NCI-H2227 (cell line): Measurements from ENCODE around the gene ZNF19.

Source experiments
- DNase-seq: peaks from one replicate; lab custom pipeline; 2025; ENCODE audit not compliant: unreplicated experiment; lab: John Stamatoyannopoulos, UW

The ZNF19 gene

DNA sequence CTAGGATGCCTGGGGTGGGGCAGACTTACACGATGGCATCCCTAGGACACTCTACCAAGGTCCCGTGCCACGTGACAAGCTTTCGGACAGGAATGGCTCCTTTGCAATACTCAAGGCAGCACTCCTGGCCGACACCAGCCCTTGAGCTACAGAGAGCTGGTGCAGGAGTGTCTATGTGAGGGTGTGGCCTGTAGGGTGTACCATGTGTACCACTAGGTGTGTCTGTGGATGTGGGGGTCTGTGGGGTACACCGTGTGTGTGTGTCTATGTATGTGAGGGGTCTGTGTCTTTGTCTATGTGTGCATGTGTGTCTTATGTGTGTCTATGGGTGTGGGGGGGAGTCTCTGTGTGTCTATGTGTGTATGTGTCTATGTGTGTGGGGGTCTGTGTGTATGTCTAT, 45.4 kb downstream of the ZNF19 start:
- no peak for DNase-seq

DNA sequence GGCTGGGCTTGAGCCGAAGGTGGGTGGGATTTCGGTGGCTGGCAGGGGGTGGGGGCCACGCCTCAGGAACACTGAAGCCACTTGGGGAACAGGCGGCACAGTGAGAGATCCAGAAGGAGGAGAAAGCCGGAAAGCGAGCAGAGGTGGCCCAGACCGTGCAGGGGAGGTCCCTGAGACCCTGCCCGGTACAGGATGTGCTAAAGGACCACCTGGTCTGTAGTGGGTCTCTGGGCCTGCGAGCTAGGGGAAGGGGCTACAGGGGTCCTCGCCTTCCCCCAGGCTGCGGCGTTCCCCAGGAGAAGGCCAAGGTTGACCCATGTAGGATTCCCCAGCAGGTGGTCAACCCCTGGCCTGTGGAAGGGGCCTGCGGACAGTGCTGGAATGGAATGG, 47.1 kb downstream of the ZNF19 start, which contains the start of gene TLE7:
TLE7 (minus strand) TSS at position 4 of the 390 bp plus-strand sequence. CDS start 8,730 bp downstream, outside the sequence.
- no peak for DNase-seq

DNA sequence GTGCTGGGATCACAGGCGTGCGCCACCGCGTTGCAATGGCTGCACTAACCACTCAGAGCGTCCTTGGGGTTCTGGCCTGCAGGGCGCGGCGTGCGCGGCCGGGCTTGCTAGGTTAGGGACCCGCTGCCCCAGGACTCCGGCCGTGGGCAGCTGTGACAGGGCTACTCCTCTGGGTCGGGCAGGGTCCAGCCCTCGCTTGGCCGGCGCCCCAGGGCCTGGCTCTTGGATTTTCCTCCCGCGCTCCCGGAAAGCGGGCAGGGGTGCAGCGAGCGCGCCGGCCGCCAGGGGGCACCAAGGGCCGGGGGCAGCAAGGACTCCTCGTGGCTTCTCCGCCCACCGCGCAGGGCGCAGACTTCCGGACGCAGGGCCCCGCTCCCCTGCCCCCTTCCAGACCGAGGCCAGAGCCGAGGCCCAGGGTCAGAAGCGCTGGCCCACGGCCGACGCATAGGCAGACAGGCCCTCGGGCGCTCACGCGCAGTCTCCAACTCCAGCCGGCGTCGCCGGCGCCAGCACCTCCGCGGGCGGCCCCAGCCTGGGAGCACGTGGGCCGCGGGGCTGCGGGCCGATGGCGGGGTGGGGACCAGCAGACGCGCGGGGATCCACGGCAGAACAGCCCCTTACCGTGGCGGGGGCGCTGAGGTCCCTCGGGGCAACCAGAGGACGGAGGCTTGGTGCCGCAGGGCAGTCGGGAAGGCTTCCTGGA, 47.6 kb downstream of the ZNF19 start:
- DNase-seq: no peak

DNA sequence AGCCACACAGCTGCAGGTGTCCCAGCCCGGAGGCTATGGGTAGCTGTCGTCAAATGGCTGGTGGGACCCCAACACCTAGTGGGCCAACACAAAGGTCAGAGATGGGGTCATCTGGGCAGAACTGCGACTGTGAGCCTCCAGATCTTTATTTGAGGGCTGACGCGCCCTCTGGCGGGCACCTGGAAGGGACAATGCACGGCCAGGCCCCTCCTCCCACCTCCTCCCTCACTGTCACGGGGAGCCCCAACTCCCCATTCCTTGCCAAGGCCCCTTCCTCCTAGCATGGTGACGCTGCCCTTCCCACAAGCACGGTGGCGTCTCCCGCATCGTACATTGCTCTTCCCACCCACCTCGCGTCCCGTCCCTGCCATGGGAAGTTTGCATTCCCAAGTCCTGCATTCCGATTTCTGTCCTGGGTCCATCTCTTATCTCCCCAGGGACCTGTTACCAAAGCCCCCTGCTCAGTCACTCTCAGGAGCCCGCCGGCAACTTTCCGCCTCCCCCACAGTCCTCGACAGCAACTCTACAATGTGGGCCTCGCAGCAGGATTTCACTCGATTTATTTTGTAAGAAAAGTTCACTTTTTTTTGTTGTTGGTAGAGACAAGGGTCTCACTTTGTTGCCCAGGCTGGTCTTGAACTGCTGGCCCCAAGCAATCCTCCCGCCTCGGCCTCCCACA, 48.3 kb downstream of the ZNF19 start:
- no peak for DNase-seq

DNA sequence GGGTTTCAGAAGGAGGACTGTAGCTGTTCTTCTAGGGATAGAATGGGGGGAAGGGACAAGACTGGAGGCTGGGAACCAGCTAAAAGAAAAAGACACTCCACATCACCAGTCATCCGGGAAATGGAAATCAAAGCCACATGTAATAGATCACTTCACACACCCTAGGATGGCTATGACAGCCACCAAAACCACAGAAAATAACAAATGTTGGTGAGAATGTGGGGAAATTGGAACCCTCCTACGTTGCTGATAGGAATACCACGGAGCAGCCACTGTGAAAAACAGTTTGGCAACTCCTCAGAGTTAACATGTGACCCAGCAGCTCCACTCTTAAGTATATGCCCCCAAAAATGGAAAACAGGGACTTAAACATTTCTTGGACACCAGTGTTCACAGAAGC, 49.6 kb downstream of the ZNF19 start:
- no peak for DNase-seq

DNA sequence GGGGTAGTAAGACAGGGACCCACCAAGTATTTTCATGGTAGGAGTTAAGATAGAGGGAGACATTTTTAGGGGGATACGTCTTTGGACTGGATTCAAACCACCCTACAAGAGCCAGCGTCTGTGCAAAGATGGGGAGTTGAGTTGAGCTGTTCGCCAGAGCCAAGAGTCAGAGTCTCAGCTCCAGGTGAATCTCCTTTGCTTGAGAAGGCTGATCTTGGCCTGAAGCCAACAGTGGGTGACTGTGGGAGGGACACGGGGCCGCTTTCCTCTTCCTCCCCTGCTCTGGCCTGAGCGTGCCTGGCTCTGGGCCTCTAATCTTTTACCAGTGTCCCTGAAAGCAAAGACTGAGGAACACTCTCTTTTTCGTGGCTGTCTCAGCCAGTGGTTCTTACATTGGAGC, 52.7 kb downstream of the ZNF19 start:
- no peak for DNase-seq

DNA sequence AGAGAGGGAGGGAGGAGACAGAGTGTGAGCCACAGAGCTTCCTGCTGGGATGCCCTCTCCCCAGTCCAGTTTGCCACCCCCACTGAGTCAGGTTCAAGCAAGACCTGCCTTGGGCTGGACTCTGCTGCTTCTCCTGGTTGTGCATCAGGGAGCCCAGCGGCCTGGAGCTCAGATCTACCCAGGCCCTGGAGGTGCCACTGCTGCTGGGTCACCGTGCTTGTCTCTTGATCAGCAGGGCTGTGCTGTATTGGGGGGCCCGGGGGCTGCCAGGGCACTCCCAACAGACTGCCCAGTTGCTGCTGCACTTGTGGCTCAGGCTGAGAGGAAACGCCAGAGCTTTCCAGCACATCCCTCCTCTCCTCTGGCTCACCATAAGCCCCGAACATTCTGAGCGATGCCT, 56.2 kb downstream of the ZNF19 start:
- DNase-seq: no peak

DNA sequence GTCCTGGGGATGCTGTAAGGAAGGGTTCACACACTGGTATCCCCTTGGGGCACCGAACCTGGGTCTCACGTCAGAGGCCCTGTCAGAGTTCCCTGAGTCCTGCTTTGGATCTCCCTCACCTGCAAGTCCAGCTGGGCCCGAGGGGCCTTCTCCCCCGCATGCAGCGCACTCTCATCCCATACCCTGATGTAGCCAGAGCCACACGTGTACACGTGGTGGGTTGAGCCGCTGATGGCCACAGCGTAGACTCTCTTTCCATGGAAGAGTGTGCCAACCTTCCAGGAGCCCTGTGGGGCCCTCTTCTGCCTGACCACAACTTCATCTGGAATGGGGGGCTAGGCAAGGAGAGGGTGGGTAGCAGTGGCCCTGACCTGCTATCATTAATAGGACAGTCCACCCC, 57.1 kb downstream of the ZNF19 start:
- no peak for DNase-seq

DNA sequence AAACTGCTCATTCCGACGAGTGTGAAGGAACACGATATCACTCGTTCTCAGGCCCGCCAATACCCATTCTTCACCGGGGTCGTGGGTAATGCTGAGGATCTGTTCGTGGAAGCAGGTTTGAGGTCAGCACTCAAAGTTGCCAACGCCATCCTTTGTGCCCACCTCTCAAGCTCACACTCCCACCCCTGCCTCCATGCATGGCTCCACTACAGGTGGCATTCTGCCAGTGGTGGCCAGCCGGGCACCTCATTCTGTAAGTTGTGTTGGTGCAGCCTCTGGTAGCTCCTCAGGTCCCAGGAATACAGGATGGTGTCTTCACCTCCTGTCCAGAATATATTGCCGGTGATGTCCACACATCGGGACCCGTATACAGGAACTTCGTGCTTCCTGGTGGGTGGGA, 57.9 kb downstream of the ZNF19 start:
- DNase-seq: no peak

DNA sequence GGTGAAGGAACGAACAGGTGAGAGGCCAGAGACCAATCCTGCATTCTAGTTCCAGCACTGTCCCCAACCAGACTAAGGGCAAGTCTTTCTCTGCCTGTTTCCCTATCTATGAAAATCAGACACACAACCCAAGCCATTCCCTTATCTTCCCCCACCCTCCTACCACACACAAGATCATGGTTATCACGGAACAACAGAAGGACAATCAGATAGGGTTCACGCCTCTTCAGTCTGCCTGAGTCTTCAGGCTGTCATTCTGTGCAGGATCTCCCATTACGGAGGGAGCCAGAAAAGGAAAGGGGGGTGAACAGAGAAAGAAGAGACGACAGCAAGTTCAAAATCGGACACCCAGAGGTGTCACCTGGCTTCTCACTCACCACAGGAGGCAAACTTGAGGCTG, 58.4 kb downstream of the ZNF19 start:
- DNase-seq: no peak

DNA sequence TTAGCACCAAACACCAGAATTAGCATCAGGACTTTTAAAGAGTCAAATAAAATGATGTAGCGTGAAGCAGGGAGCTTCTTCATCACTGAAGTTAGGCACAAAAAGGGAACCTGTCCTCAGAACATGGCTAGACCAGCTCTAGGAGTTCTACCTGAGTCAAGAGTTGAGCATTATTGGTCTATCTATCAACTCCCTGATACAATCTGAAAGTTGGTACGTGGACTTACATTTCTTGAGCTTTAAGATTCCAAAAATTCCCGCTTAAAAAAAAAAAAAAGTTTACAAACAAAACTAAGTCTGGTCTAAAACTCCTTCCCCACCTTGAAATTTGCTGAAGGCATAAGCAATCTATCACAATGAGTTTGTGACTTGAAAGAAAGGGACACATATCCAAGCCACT, 59.5 kb downstream of the ZNF19 start:
- no peak for DNase-seq

DNA sequence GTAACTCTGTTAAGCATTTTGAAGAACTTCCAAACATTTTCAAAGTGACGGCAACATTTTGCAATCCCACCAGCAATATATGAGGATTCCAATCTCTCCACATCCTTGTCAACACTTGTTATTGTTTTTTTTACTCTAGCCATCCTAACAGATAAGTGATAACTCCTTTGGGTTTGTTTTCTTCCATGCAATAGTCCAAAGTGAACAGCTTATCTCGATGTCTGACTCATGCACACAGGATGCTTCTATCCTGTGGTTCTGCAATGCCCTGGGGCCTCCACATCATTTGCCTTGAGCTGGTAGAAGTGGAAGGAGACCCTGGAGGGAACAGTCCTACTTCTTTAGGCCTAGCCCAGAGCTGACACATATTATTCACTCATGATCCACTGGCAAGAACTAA, 60.2 kb downstream of the ZNF19 start:
- no peak for DNase-seq

DNA sequence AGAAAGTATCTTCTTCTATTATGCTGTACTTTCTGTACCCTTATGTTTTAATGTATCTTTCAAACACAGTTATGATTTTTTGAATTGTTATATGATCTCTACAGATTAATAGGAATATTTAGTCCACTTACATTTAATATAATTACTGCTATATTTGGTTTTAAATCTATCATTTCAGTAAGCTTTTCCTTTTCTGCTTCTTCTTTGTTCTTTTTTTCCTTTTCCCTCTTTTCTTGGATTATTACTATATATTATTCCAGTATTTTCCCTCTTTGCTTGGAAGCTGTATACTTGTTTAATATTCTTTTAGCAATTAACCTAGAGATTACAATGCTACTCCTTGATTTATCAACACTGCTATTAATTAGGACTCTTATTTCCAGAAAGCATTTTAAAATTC, 60.7 kb downstream of the ZNF19 start:
- no peak for DNase-seq

DNA sequence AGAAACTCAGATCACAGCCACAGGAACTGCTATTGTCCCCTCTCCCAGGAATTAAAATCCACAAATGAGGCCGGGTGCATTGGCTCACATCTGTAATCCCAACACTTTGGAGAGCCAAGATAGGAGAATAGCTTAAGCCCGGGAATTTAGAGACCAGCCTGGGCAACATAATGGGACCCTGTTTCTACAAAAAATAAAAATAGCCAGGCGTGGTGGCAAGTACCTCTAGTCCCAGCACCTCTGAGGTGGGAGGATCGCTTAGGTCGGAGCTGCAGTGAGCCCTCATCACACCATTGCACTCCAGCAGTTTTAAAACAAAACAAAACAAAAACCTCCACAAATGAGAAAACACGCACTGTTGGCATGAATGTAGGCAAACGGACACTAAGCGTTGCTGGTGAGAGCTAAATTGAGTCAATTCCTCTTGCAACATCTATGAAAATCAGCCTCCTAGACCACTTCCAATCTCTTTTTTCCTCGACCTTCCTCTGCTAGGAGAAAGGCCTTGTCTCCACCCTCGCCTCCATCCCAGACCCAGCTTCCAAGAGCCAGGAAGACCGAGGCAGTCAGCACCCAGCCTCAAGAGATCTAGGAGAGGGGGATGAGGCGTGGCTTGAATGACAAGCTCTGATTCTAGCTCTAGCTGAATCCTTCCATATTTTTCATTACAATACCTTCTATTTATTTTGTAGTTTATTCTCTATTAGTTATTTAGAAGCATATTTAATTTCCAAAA, 62.1 kb downstream of the ZNF19 start:
- DNase-seq: no peak

DNA sequence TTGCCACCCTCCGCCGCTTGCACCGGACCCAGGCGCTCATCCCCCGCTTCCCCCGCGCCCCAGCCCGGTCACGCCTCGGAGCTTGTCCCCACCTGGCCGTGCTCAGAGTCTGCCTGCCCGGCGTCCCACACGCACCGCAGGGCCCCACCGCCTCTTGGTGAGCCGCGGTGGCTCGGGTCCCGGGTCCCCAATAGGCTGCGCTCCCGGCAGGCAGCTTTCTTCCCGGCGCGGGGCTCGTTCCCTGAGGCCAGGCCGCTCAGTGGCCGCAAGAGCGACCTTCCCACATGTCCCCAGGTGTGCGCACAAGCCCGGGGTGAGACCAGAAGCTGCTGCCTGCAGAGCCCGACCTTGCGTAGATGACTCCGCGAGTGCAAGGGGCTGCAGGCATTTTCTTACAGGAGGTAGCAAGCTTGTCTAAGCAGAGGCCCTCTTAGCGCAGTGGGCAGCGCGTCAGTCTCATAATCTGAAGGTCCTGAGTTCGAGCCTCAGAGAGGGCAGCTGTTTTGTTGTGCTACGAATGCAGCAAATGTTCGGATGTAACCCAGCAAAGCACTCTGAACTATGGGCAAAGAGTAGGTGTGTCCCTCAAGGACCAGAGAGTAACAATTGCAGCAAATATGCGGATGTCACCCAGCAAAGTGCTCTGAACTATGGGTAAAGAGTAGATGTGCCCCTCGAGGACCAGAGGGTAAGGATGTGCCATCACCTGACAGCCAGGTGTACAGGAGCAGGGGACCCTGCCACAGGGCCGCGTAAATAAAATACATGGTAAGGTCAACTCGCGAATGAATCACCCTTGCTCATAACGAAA, 62.9 kb downstream of the ZNF19 start:
- no peak for DNase-seq

DNA sequence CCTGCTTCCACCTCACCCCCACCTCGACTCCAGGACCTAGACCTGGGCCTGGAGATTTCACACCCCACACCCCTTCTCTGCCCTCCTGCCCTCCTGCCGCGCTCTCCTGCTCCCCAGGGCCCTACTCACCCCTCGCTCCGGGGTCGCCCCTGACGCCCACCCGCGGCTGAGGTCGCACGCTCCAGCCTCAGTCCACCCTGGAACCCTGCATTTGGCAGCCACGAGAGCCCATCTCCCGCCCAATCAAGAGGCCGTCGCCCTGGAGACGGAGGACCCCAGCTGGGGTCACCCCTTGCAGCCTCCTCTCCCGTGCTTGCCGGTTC, 63.4 kb downstream of the ZNF19 start:
- no peak for DNase-seq

DNA sequence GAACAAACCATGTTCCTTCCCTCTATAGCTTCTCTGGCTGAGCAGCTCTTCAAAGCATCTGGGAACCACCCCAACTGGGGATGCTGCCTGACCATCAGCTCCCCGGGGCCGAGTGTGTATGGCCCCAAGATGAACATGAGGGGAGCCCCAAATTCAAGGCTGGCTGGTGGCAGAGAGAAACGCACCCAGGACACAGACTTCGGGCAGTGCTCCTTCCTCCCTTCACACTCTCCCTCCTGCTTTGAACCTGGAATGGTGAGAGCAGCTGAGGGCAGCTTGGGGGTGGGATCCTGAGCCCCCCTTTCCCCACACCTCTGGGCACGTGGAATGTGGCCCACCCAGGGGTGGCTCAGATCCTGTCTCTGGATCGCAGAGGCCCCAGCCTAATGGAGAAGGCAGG, 64.5 kb downstream of the ZNF19 start:
- no peak for DNase-seq

DNA sequence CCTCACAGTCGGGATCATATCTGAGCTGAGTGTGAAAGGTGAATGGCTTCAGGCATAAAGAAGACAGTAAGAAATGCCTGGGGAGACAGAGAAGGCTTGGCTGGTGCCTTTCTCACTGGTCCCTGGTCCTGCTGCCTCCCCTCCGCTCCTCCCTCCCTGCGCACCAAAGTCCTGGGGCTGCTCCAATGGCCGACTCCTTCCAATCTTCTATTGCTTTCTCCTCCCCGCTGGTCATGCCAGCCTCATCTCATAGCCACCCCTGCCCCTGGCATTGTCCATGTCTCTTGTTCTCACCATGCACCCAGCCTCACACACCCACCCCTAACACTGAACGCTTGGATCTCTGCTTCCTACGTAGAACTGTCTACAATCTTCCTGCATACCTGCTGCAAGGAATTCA, 65.3 kb downstream of the ZNF19 start:
- DNase-seq: no peak
